ENCODE measurements around the gene POLR2A. TPM values are rescaled to one million over a fixed set of nuclear protein-coding genes. Genes with fewer than 3 reads are reported as not detected.

The POLR2A gene
- total and polyA plus RNA-seq, 4 donors, result 13.3 to 54.4 (median 34.8) TPM

DNA sequence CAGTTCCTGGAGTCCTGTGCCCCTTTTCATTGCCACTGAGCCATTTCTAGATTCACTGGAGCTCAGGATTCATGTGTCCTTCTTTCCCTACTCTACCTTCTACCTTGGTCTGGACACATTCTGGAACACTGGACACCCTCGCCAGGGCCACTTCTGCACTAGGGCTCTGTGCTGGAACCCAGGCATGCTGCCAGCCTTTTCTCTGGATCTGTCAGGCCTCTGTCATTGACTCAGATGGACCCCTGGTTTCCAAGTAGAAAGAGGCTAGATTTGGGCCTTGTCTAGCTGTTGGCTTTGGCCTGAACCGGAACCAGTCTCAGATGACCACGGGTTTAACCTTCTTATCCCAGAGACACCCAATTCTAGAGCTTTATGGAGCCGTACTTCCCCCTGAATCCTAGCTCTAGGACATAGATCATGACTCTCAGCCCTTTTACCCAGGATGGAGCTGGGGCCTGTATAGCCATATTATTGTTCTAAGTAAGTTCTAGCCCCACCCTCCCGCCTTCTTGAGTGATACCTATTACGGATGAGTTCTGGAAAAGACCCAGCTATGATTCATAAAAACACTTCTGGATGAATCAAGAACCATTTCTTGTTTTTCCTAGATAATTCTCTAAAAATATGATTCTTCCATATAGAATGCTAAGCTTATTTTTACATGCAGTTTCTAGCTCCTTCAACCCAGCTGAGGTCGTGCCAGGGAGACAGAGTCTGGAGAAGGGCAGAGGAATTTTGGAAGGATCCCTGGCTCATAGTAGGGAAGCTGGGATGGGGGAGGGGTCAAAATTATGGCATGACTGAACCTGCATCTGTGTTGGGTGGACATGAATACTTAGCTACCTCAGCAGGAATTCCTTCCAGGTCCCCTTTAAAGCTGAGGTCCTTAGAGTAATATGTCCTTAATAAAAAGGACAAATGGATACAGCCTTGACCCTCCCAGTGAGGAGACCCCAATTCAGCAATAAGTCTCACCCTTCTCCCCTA, 40.4 kb upstream of the POLR2A start (continued):
- TF ChIP-seq FOXA1 (IDR thresholded peaks at IDR 0.05) (no peak), SP1 (IDR thresholded peaks at IDR 0.05) (no peak), HNF4A (conservative IDR thresholded peaks at IDR 0.05) (no peak), TAF1 (conservative IDR thresholded peaks at IDR 0.05) (no peak), HNF4G (IDR thresholded peaks at IDR 0.05) (no peak), MAX (IDR thresholded peaks at IDR 0.05) (no peak), NR2F2 (IDR thresholded peaks at IDR 0.05) (no peak), RXRA (IDR thresholded peaks at IDR 0.05) (no peak), ATF3 (IDR thresholded peaks at IDR 0.05) (no peak), FOXA2 (IDR thresholded peaks at IDR 0.05) (no peak), GABPA (IDR thresholded peaks at IDR 0.05 in 1 of 2, conservative IDR thresholded peaks at IDR 0.05 in 1 of 2) (no peak)

- peak within 1 kb of the TSS; percentile 34 to 73 (median 68) for H3K4me3 ChIP-seq (ENCODE audit: low read depth in 1 of 3, low read length in 3 of 3)
- H3K9ac ChIP-seq (ENCODE audit: low read depth in 1 of 2, low read length in 2 of 2), result peak within 1 kb of the TSS in 1 of 2 donors; percentile 45
- H3K27ac ChIP-seq (ENCODE audit: low read depth in 1 of 2, low read length in 2 of 2), result peak within 1 kb of the TSS; percentile 80 to 92
- peaks cover 14 to 29% (median 23%) of the 10 kb centered on the region in 4 donors for H3K4me1 ChIP-seq (ENCODE audit: control insufficient read depth in 4 of 4, insufficient read depth in 4 of 4, low read length in 3 of 4)
- DNase-seq (ENCODE audit: low spot score), result peak; percentile 83
- H3K36me3 ChIP-seq (ENCODE audit: control insufficient read depth in 4 of 4, insufficient read depth in 3 of 4, low read depth in 1 of 4, low read length in 3 of 4), result no peaks in the 10 kb centered on the region
- H3K9me3 ChIP-seq (ENCODE audit: control insufficient read depth in 4 of 4, low read length in 3 of 4), result no peaks in the 10 kb centered on the region
- TF ChIP-seq HNF4G (IDR thresholded peaks at IDR 0.05) (no peak), RAD21 (IDR thresholded peaks at IDR 0.05) (peak in 1 of 2 donors; percentile 43), FOXA2 (IDR thresholded peaks at IDR 0.05) (no peak), MAX (IDR thresholded peaks at IDR 0.05) (no peak), YY1 (IDR thresholded peaks at IDR 0.05) (no peak), CTCF (IDR thresholded peaks at IDR 0.05; ENCODE audit: low read depth, low read length, missing input control) (no peak), NR2F2 (IDR thresholded peaks at IDR 0.05) (peak; percentile 30), HNF4A (conservative IDR thresholded peaks at IDR 0.05) (peak in 1 of 2 donors; percentile 16), RXRA (IDR thresholded peaks at IDR 0.05) (peak; percentile 44 to 45), TAF1 (conservative IDR thresholded peaks at IDR 0.05) (no peak), SP1 (IDR thresholded peaks at IDR 0.05) (peak; percentile 68), EGR1 (IDR thresholded peaks at IDR 0.05; ENCODE audit: low read depth in 2 of 2) (no peak), GABPA (IDR thresholded peaks at IDR 0.05 in 1 of 2, conservative IDR thresholded peaks at IDR 0.05 in 1 of 2) (no peak)
- TF ChIP-seq, protein P1, sequence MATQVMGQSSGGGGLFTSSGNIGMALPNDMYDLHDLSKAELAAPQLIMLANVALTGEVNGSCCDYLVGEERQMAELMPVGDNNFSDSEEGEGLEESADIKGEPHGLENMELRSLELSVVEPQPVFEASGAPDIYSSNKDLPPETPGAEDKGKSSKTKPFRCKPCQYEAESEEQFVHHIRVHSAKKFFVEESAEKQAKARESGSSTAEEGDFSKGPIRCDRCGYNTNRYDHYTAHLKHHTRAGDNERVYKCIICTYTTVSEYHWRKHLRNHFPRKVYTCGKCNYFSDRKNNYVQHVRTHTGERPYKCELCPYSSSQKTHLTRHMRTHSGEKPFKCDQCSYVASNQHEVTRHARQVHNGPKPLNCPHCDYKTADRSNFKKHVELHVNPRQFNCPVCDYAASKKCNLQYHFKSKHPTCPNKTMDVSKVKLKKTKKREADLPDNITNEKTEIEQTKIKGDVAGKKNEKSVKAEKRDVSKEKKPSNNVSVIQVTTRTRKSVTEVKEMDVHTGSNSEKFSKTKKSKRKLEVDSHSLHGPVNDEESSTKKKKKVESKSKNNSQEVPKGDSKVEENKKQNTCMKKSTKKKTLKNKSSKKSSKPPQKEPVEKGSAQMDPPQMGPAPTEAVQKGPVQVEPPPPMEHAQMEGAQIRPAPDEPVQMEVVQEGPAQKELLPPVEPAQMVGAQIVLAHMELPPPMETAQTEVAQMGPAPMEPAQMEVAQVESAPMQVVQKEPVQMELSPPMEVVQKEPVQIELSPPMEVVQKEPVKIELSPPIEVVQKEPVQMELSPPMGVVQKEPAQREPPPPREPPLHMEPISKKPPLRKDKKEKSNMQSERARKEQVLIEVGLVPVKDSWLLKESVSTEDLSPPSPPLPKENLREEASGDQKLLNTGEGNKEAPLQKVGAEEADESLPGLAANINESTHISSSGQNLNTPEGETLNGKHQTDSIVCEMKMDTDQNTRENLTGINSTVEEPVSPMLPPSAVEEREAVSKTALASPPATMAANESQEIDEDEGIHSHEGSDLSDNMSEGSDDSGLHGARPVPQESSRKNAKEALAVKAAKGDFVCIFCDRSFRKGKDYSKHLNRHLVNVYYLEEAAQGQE (IDR thresholded peaks at IDR 0.05), result peak; percentile 68
- WGBS, result 5% methylated on average over 51 of the region's 51 CpGs
- H3K27me3 ChIP-seq (ENCODE audit: control insufficient read depth in 4 of 4, insufficient read depth in 4 of 4, low read length in 3 of 4), result no peaks in the 10 kb centered on the region
These were observed 39.2 kb upstream of the POLR2A start, which contains the start of gene CHRNB1 for GRCh38 chr17:7444682-7445618. Gene CHRNB1 (plus strand): TSS chr17:7445061. CDS start chr17:7445128, 67 bp downstream.

Data from liver (tissue), 9 donors.